H9 (cell line): Measurements from ENCODE around the gene NGFR. TPM values are rescaled to one million over a fixed set of nuclear protein-coding genes. Genes with fewer than 3 reads are reported as not detected.
A peak's percentile ranks its signal among the peaks of the same experiment; 100 is the strongest.

Experiments
- DNase-seq: peaks from one replicate; pipeline ENCODE4 v3.0.0-alpha.2; 2017
- H2AFZ ChIP-seq: one replicate; pipeline ENCODE4 v1.6.1; 2013; ENCODE audit warnings: mild to moderate bottlenecking, low read length, control low read depth, moderate library complexity
- H2AK5ac ChIP-seq: 2 replicates; pipeline ENCODE4 v1.6.1; 2013; ENCODE audit warnings: low read length, control low read depth, mixed read lengths; ENCODE audit not compliant: insufficient read length
- H2BK120ac ChIP-seq: one replicate; pipeline ENCODE4 v1.6.1; 2013; ENCODE audit warnings: low read depth, mild to moderate bottlenecking, low read length, control low read depth, inconsistent platforms; ENCODE audit not compliant: poor library complexity, severe bottlenecking
- H2BK12ac ChIP-seq: 2 replicates; pipeline ENCODE4 v1.6.1; 2013; ENCODE audit warnings: low read length, control low read depth, mixed read lengths, low read depth; ENCODE audit not compliant: insufficient read length
- H2BK15ac ChIP-seq: 2 replicates; pipeline ENCODE4 v1.6.1; 2013; ENCODE audit warnings: low read depth, low read length, control low read depth
- H2BK20ac ChIP-seq: one replicate; pipeline ENCODE4 v1.6.1; 2013; ENCODE audit warnings: low read depth, mild to moderate bottlenecking, low read length, control low read depth, inconsistent platforms; ENCODE audit not compliant: poor library complexity, severe bottlenecking
- H2BK5ac ChIP-seq: 2 replicates; pipeline ENCODE4 v1.6.1; 2013; ENCODE audit warnings: low read length, control low read depth, mixed read lengths; ENCODE audit not compliant: insufficient read length
- H3K14ac ChIP-seq: 2 replicates; pipeline ENCODE4 v1.6.1; 2013; ENCODE audit warnings: low read length, control low read depth; ENCODE audit not compliant: insufficient read depth
- H3K18ac ChIP-seq: 2 replicates; pipeline ENCODE4 v1.6.1; 2013; ENCODE audit warnings: low read depth, mild to moderate bottlenecking, mixed read lengths, low read length, control low read depth; ENCODE audit not compliant: insufficient read length
- H3K23ac ChIP-seq: 2 replicates; pipeline ENCODE4 v1.6.1; 2013; ENCODE audit warnings: low read length, control low read depth, mixed read lengths, low read depth; ENCODE audit not compliant: insufficient read length
- H3K23me2 ChIP-seq: 2 replicates; pipeline ENCODE4 v1.6.1; 2013; ENCODE audit warnings: low read depth, mild to moderate bottlenecking, mixed read lengths, low read length, control low read depth; ENCODE audit not compliant: insufficient read length, poor library complexity, severe bottlenecking
- H3K27ac ChIP-seq: 2 replicates; pipeline ENCODE4 v1.5.1; 2013; ENCODE audit warnings: low read length, control low read depth, mixed read lengths, low read depth; ENCODE audit not compliant: insufficient read length
- H3K27me3 ChIP-seq: 2 replicates; pipeline ENCODE4 v1.6.1; 2013; ENCODE audit warnings: low read length, control low read depth, inconsistent platforms; ENCODE audit not compliant: insufficient read depth
- H3K4ac ChIP-seq: 2 replicates; pipeline ENCODE4 v1.6.1; 2013; ENCODE audit warnings: low read depth, mild to moderate bottlenecking, control low read depth, inconsistent platforms, low read length, moderate library complexity
- H3K4me1 ChIP-seq: 2 replicates; pipeline ENCODE4 v1.6.1; 2013; ENCODE audit warnings: low read length, control low read depth, inconsistent platforms; ENCODE audit not compliant: insufficient read depth
- H3K4me2 ChIP-seq: 2 replicates; pipeline ENCODE4 v1.6.1; 2013; ENCODE audit warnings: low read length, control low read depth, mixed read lengths; ENCODE audit not compliant: insufficient read length, insufficient read depth
- H3K56ac ChIP-seq: 2 replicates; pipeline ENCODE4 v1.6.1; 2013; ENCODE audit warnings: low read depth, mild to moderate bottlenecking, mixed read lengths, low read length, control low read depth; ENCODE audit not compliant: insufficient read length
- H3K79me1 ChIP-seq: 2 replicates; pipeline ENCODE4 v1.6.1; 2013; ENCODE audit warnings: low read depth, mild to moderate bottlenecking, moderate library complexity, low read length, control low read depth, inconsistent platforms; ENCODE audit not compliant: insufficient read depth, poor library complexity, severe bottlenecking
- H3K79me2 ChIP-seq: 2 replicates; pipeline ENCODE4 v1.6.1; 2013; ENCODE audit warnings: low read length, control low read depth, inconsistent platforms; ENCODE audit not compliant: insufficient read depth
- H3K9ac ChIP-seq: 2 replicates; pipeline ENCODE4 v1.6.1; 2013; ENCODE audit warnings: low read length, control low read depth, mixed read lengths; ENCODE audit not compliant: insufficient read length; ENCODE audit errors: extremely low read depth
- H3K9me3 ChIP-seq: one replicate; pipeline ENCODE4 v1.6.1; 2013; ENCODE audit warnings: low read depth, low read length, inconsistent platforms; ENCODE audit not compliant: control insufficient read depth
- H3T11ph ChIP-seq: one replicate; pipeline ENCODE4 v1.6.1; 2013; ENCODE audit warnings: mild to moderate bottlenecking, low read length, control low read depth, inconsistent platforms
- H4K20me1 ChIP-seq: one replicate; pipeline ENCODE4 v1.6.1; 2013; ENCODE audit not compliant: control insufficient read depth, insufficient read length, insufficient read depth
- H4K5ac ChIP-seq: 2 replicates; pipeline ENCODE4 v1.6.1; 2013; ENCODE audit warnings: low read depth, mild to moderate bottlenecking, mixed read lengths, low read length, control low read depth; ENCODE audit not compliant: insufficient read length
- H4K8ac ChIP-seq: replicated peaks from 2 replicates; pipeline ENCODE4 v1.6.1; 2013; ENCODE audit warnings: low read length, control low read depth, mixed read lengths, low read depth; ENCODE audit not compliant: insufficient read length
- H4K91ac ChIP-seq: 2 replicates; pipeline ENCODE4 v1.6.1; 2013; ENCODE audit warnings: low read depth, mild to moderate bottlenecking, moderate library complexity, mixed read lengths, low read length, control low read depth; ENCODE audit not compliant: insufficient read length
- H3K27ac Mint-ChIP-seq, 3 experiments: 2 replicates in 2 of 3; 3 replicates in 1 of 3; pipeline ENCODE4 v1.8.0; 2020 to 2021; ENCODE audit warnings: mixed read lengths in 3 of 3, mild to moderate bottlenecking in 1 of 3, moderate library complexity in 1 of 3
- H3K27me3 Mint-ChIP-seq: 2 replicates; pipeline ENCODE4 v1.8.0; 2021; ENCODE audit warnings: low read depth, mild to moderate bottlenecking, moderate library complexity, mixed read lengths
- H3K36me3 Mint-ChIP-seq, 3 experiments: 2 replicates in 2 of 3; 3 replicates in 1 of 3; pipeline ENCODE4 v1.8.0; 2020 to 2021; ENCODE audit warnings: low read depth in 3 of 3, mixed read lengths in 3 of 3; ENCODE audit not compliant: insufficient read depth in 1 of 3
- H3K4me1 Mint-ChIP-seq, 2 experiments: 2 replicates each; pipeline ENCODE4 v1.8.0; 2020; ENCODE audit warnings: mixed read lengths in 2 of 2
- H3K4me3 Mint-ChIP-seq, 2 experiments: 2 replicates in 1 of 2; 3 replicates in 1 of 2; pipeline ENCODE4 v1.8.0; 2020 to 2021; ENCODE audit warnings: mild to moderate bottlenecking in 2 of 2, mixed read lengths in 2 of 2, moderate library complexity in 1 of 2
- H3K9me3 Mint-ChIP-seq, 2 experiments: 2 replicates in 1 of 2; 3 replicates in 1 of 2; pipeline ENCODE4 v1.8.0; 2020; ENCODE audit warnings: mild to moderate bottlenecking in 2 of 2, mixed read lengths in 2 of 2, moderate library complexity in 1 of 2
- WGBS: extraction: QIAGEN DNeasy Blood & Tissue Kit; methylation state at CpG from one replicate; pipeline ENCODE4 v1.1.7; 2013; ENCODE audit warnings: missing lambda C conversion rate, low lambda C conversion rate, mixed read lengths; ENCODE audit not compliant: insufficient read length; ENCODE audit errors: extremely low coverage; 5-methylcytosine and 5-hydroxymethylcytosine counted together
- total RNA-seq: library from RNA; stranded (reverse); gene quantifications from 2 replicates; pipeline ENCODE4 v1.2.1, GENCODE V29; 2021
- TF ChIP-seq, protein P1 (sequence below): fragments of 200-600 bp; sonication (generic); conservative IDR thresholded peaks from 3 replicates; pipeline ENCODE4 v1.8.0; 2021; ENCODE audit warnings: antibody characterized with exemption, mild to moderate bottlenecking

NGFR gene
- total RNA-seq, 1 experiment from 2014 or later, result 9.6 TPM

DNA sequence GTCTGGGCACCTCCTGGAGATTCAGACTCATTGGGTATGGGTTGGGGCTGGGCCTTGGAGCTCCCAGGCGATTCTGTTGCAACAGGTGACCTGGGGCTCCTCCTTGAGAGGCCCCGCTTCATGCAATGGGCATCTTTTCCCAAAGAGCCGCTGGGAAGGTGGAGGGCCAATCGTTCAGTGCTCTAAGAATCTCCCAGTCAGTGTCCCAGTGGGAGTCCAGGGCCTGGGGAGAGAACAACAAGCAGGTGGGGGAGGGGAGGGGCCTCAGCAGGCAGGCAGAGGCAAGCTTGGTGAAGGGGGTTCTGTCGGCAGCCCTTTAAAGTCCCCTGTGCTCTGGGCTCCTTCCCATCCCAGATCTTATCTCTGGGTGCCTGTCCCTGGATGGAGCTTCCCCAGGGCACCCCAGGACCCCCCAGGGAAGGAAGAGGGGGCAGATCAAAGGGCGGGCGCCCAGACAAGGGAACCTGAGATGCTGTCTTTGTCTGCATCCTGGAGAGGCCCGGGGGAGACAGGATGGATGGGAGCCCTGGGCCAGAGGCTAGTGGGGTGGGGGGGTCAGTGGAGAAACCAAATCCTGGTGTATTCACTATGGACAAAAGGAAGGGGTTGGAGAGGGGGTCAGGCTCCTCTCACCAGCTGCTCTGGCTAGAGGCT is 50.0 kb downstream of the NGFR start:
- no peak for DNase-seq
- WGBS, result no CpG with 5 or more reads among the region's 8 CpGs

More for the DNA sequence above, 50.0 kb downstream of the NGFR start:
- H2AK5ac ChIP-seq, result no peak overlapping the region
- no peak overlapping the region for H3K4me2 ChIP-seq
- H3K79me1 ChIP-seq, result no peaks in the 10 kb centered on the region
- no peak overlapping the region for H4K91ac ChIP-seq
- no peaks in the 10 kb centered on the region for H3K4me1 ChIP-seq
- no peaks in the 10 kb centered on the region for H3K27me3 ChIP-seq
- no peak overlapping the region for H2BK20ac ChIP-seq
- no peaks in the 10 kb centered on the region for H4K20me1 ChIP-seq
- no peak overlapping the region for H3K27ac ChIP-seq
- Mint-ChIP-seq H3K4me3 (peak overlapping the region in 1 of 2 experiments; percentile 22; a peak in 1 of 5 replicates), H3K9me3 (no peaks in the 10 kb centered on the region), H3K27ac (no peak overlapping the region; a peak in 1 of 7 replicates), H3K27me3 (peaks cover 9% of the 10 kb centered on the region), H3K36me3 (peaks cover 0 to 5% (median 3%) of the 10 kb centered on the region in 3 experiments; a peak in 3 of 7 replicates), H3K4me1 (peaks cover 45 to 56% of the 10 kb centered on the region in 2 experiments)
- no peak overlapping the region for H3K9ac ChIP-seq
- H2BK5ac ChIP-seq, result no peak overlapping the region
- no peak overlapping the region for H4K5ac ChIP-seq
- H3K9me3 ChIP-seq, result no peaks in the 10 kb centered on the region
- no peak overlapping the region for H3K56ac ChIP-seq
- no peak overlapping the region for H3T11ph ChIP-seq
- no peak overlapping the region for H3K14ac ChIP-seq
- no peak overlapping the region for H2BK15ac ChIP-seq
- no peak overlapping the region for H2BK120ac ChIP-seq
- H4K8ac ChIP-seq, result no peak overlapping the region
- no peak overlapping the region for H3K4ac ChIP-seq
- H3K23me2 ChIP-seq, result no peaks in the 10 kb centered on the region
- TF ChIP-seq, protein P1, sequence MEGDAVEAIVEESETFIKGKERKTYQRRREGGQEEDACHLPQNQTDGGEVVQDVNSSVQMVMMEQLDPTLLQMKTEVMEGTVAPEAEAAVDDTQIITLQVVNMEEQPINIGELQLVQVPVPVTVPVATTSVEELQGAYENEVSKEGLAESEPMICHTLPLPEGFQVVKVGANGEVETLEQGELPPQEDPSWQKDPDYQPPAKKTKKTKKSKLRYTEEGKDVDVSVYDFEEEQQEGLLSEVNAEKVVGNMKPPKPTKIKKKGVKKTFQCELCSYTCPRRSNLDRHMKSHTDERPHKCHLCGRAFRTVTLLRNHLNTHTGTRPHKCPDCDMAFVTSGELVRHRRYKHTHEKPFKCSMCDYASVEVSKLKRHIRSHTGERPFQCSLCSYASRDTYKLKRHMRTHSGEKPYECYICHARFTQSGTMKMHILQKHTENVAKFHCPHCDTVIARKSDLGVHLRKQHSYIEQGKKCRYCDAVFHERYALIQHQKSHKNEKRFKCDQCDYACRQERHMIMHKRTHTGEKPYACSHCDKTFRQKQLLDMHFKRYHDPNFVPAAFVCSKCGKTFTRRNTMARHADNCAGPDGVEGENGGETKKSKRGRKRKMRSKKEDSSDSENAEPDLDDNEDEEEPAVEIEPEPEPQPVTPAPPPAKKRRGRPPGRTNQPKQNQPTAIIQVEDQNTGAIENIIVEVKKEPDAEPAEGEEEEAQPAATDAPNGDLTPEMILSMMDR, result no peak
- H3K79me2 ChIP-seq, result no peaks in the 10 kb centered on the region
- no peak overlapping the region for H2AFZ ChIP-seq
- H2BK12ac ChIP-seq, result no peak overlapping the region
- H3K23ac ChIP-seq, result no peak overlapping the region
- H3K18ac ChIP-seq, result no peak overlapping the region
